PC-3 (cell line): ENCODE results near the gene KCNJ12.

ENCODE experiments used
- CTCF ChIP-seq: fragments of 300-600 bp; sonication (generic); conservative IDR thresholded peaks from 2 replicates; pipeline ENCODE4 v1.5.1; 2017; ENCODE audit warnings: antibody characterized with exemption, low read depth, mild to moderate bottlenecking, low read length
- EZH2 ChIP-seq: fragments of 300-600 bp; sonication (generic); IDR thresholded peaks from one replicate; pipeline ENCODE4 v1.6.1; 2017; ENCODE audit warnings: antibody characterized with exemption, mild to moderate bottlenecking, low read length; ENCODE audit not compliant: unreplicated experiment
- EZH2phosphoT487 ChIP-seq: fragments of 300-600 bp; sonication (generic); IDR thresholded peaks from 2 replicates; pipeline ENCODE4 v1.6.1; 2018; ENCODE audit warnings: mild to moderate bottlenecking, antibody characterized with exemption, low read length, borderline replicate concordance

- TF ChIP-seq CTCF, result no peak
- TF ChIP-seq EZH2, result no peak
- TF ChIP-seq EZH2phosphoT487, result no peak
Observed at GRCh38 chr17:21375757-21376080, 438 bp upstream of the KCNJ12 start.
